SK-N-SH (cell line): ENCODE data around the gene XRCC6. TPM values are rescaled to one million over a fixed set of nuclear protein-coding genes. Genes with fewer than 3 reads are reported as not detected.
"Not testable (repeated sequence)": the region's sequence is repeated elsewhere in the genome, so short reads cannot be mapped to it uniquely, and the experiment has no call there.

Source experiments
- CTCF ChIA-PET: fragments of 300-600, 350-600 bp; formaldehyde crosslinking; extraction: SDS; loops from one replicate; lab custom pipeline; 2021; lab: Yijun Ruan, JAX
- POLR2A ChIA-PET: fragments of 350-600 bp; sonication (Branson Sonifier 250); formaldehyde crosslinking; extraction: SDS; loops from one replicate; lab custom pipeline; 2020; ENCODE audit warnings: antibody characterized with exemption, inconsistent platforms; lab: Yijun Ruan, JAX
- DNase-seq: peaks from one replicate; pipeline ENCODE4 v3.0.0; 2012
- H2AFZ ChIP-seq: fragments of 200-600 bp; sonication (generic); 2 replicates; pipeline ENCODE4 v1.8.1; 2016; ENCODE audit warnings: antibody characterized with exemption, mild to moderate bottlenecking, low read depth
- H3F3A ChIP-seq: fragments of 200-600 bp; sonication (generic); replicated peaks from 2 replicates; pipeline ENCODE3; 2016; ENCODE audit warnings: antibody characterized with exemption, mild to moderate bottlenecking; ENCODE audit not compliant: insufficient read depth
- H3K27ac ChIP-seq, 2 experiments: fragments of 200-500 bp in 1 of 2; fragments of 200-600 bp in 1 of 2; sonication (Bioruptor generic) in 1 of 2; sonication (generic), shearing (Covaris generic) in 1 of 2; 2 replicates each; pipeline versions ENCODE4 v1.5.1 to v1.6.1; 2014 to 2016; ENCODE audit warnings: low read depth in 2 of 2, inconsistent platforms in 1 of 2, low read length in 1 of 2, mild to moderate bottlenecking in 1 of 2, mixed read lengths in 1 of 2
- H3K27me3 ChIP-seq: fragments of 200-600 bp; sonication (generic), shearing (Covaris generic); 2 replicates; pipeline ENCODE4 v1.6.1; 2016; ENCODE audit warnings: mixed run types; ENCODE audit not compliant: insufficient read depth
- H3K36me3 ChIP-seq, 2 experiments: fragments of 200-500 bp in 1 of 2; fragments of 200-600 bp in 1 of 2; sonication (Bioruptor generic) in 1 of 2; sonication (generic) in 1 of 2; replicated peaks in 1 of 2; 2 replicates each; pipeline versions ENCODE3 to v1.5.1; 2014 to 2016; ENCODE audit warnings: low read length in 1 of 2, mild to moderate bottlenecking in 1 of 2; ENCODE audit not compliant: insufficient read depth in 2 of 2, control insufficient read depth in 1 of 2
- H3K4me1 ChIP-seq, 2 experiments: fragments of 200-500 bp in 1 of 2; fragments of 200-600 bp in 1 of 2; sonication (Bioruptor generic) in 1 of 2; sonication (generic), shearing (Covaris generic) in 1 of 2; 2 replicates each; pipeline versions ENCODE4 v1.5.1 to v1.6.1; 2014 to 2016; ENCODE audit warnings: low read depth in 1 of 2, low read length in 1 of 2, mixed run types in 1 of 2; ENCODE audit not compliant: insufficient read depth in 2 of 2, control insufficient read depth in 1 of 2
- H3K4me2 ChIP-seq: fragments of 200-600 bp; sonication (generic), shearing (Covaris generic); 2 replicates; pipeline ENCODE4 v1.6.1; 2017; ENCODE audit warnings: mixed run types
- H3K4me3 ChIP-seq, 2 experiments: fragments of 200-500 bp in 1 of 2; fragments of 200-600 bp in 1 of 2; sonication (Bioruptor generic) in 1 of 2; sonication (generic), shearing (Covaris generic) in 1 of 2; 2 replicates each; pipeline versions ENCODE4 v1.5.1 to v1.8.1; 2014 to 2016; ENCODE audit warnings: low read depth in 2 of 2, inconsistent platforms in 1 of 2, low read length in 1 of 2, mild to moderate bottlenecking in 1 of 2, mixed read lengths in 1 of 2, moderate library complexity in 1 of 2
- H3K79me2 ChIP-seq: fragments of 200-600 bp; sonication (generic); 2 replicates; pipeline ENCODE4 v1.8.1; 2017; ENCODE audit warnings: mild to moderate bottlenecking; ENCODE audit not compliant: insufficient read depth
- H3K9ac ChIP-seq: fragments of 200-600 bp; sonication (generic); 2 replicates; pipeline ENCODE4 v1.6.1; 2017; ENCODE audit warnings: mixed run types
- H3K9me2 ChIP-seq: fragments of 200-600 bp; sonication (generic); 2 replicates; pipeline ENCODE4 v1.6.1; 2017; ENCODE audit warnings: mixed run types
- H3K9me3 ChIP-seq: fragments of 200-600 bp; sonication (generic); 2 replicates; pipeline ENCODE4 v1.6.1; 2017; ENCODE audit warnings: mixed run types, mild to moderate bottlenecking, moderate library complexity
- H4K20me1 ChIP-seq: fragments of 200-600 bp; sonication (generic); 2 replicates; pipeline ENCODE4 v1.6.1; 2017; ENCODE audit warnings: mild to moderate bottlenecking, mixed run types; ENCODE audit not compliant: insufficient read depth
- MEF2A ChIP-seq: IDR thresholded peaks from 2 replicates; pipeline ENCODE4 v1.4.0; 2012; ENCODE audit warnings: low read depth, borderline replicate concordance
- MXI1 ChIP-seq: IDR thresholded peaks from 2 replicates; pipeline ENCODE4 v1.6.1; 2012; ENCODE audit warnings: mild to moderate bottlenecking, low read depth, low read length, improper control_type of control experiment
- SIN3A ChIP-seq: IDR thresholded peaks from 2 replicates; pipeline ENCODE4 v1.6.1; 2012; ENCODE audit warnings: low read depth, mild to moderate bottlenecking, low read length, moderate library complexity, borderline replicate concordance
- SMC3 ChIP-seq: IDR thresholded peaks from 2 replicates; pipeline ENCODE4 v1.6.1; 2012; ENCODE audit warnings: low read depth, low read length, improper control_type of control experiment
- TAF1 ChIP-seq: IDR thresholded peaks from 2 replicates; pipeline ENCODE4 v1.6.1; 2012; ENCODE audit warnings: low read depth, mild to moderate bottlenecking, low read length, moderate library complexity, borderline replicate concordance
- TCF12 ChIP-seq: IDR thresholded peaks from 2 replicates; pipeline ENCODE4 v1.4.0; 2012
- WGBS: methylation state at CpG from one replicate; pipeline ENCODE4 v1.1.6; 2017; ENCODE audit warnings: low lambda C conversion rate; 5-methylcytosine and 5-hydroxymethylcytosine counted together
- polyA plus RNA-seq, 3 experiments: library from polyadenylated mRNA; depleted of rRNA; stranded (reverse); fragments of >200 nt; gene quantifications; 2 replicates each; pipeline ENCODE4 v1.2.3, GENCODE V29; 2012
- TF ChIP-seq, protein P1 (sequence below): IDR thresholded peaks from 2 replicates; pipeline ENCODE4 v1.6.1; 2012; ENCODE audit warnings: mild to moderate bottlenecking, low read depth, low read length, moderate library complexity
- TF ChIP-seq, protein P2 (sequence below): fragments of 150-350 bp; IDR thresholded peaks from 2 replicates; pipeline ENCODE4 v1.6.1; 2016; ENCODE audit warnings: mild to moderate bottlenecking, low read depth, low read length
- TF ChIP-seq, protein P3 (sequence below): fragments of 150-350 bp; IDR thresholded peaks from 2 replicates; pipeline ENCODE4 v1.6.1; 2017; ENCODE audit warnings: antibody characterized with exemption, low read length, low read depth, borderline replicate concordance

The XRCC6 gene
- polyA plus RNA-seq, 1 of the 3 experiments (the other 2 are of a cell fraction), result 78.1 TPM

DNA sequence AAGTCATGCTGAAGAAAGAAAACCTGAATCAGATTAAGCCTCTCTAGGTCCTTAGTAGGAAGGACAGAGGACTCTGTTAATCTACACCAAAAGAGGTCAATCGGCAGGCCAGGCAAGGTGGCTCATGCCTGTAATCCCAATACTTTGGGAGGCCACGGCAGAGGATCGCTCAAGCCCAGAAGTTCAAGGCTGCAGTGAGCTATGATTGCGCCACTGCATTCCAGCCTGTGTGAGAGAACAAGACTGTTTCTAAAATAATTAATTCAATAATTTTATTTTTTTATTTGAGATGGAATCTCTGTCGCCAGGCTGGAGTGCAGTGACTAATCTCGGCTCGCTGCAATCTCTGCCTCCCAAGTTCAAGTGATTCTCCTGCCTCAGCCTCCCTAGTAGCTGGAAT, 4.5 kb downstream of the XRCC6 start:
- Histone ChIP-seq H3K36me3 (peaks cover 10 to 16% of the 10 kb centered on the region in 2 experiments), H3K4me2 (no peak overlapping the region), H3F3A (peaks cover 3% of the 10 kb centered on the region), H3K9me2 (no peaks in the 10 kb centered on the region), H3K27ac (no peak overlapping the region), H3K9me3 (no peaks in the 10 kb centered on the region), H3K4me1 (peaks cover 5% of the 10 kb centered on the region in 2 experiments; a peak in 2 of 4 replicates), H3K79me2 (peaks cover 53% of the 10 kb centered on the region), H3K9ac (no peak overlapping the region), H4K20me1 (no peaks in the 10 kb centered on the region), H3K4me3 (no peak overlapping the region), H2AFZ (no peak overlapping the region), H3K27me3 (no peaks in the 10 kb centered on the region)
- no peak for TF ChIP-seq TCF12
- TF ChIP-seq SMC3, result no peak
- TF ChIP-seq, protein P1, sequence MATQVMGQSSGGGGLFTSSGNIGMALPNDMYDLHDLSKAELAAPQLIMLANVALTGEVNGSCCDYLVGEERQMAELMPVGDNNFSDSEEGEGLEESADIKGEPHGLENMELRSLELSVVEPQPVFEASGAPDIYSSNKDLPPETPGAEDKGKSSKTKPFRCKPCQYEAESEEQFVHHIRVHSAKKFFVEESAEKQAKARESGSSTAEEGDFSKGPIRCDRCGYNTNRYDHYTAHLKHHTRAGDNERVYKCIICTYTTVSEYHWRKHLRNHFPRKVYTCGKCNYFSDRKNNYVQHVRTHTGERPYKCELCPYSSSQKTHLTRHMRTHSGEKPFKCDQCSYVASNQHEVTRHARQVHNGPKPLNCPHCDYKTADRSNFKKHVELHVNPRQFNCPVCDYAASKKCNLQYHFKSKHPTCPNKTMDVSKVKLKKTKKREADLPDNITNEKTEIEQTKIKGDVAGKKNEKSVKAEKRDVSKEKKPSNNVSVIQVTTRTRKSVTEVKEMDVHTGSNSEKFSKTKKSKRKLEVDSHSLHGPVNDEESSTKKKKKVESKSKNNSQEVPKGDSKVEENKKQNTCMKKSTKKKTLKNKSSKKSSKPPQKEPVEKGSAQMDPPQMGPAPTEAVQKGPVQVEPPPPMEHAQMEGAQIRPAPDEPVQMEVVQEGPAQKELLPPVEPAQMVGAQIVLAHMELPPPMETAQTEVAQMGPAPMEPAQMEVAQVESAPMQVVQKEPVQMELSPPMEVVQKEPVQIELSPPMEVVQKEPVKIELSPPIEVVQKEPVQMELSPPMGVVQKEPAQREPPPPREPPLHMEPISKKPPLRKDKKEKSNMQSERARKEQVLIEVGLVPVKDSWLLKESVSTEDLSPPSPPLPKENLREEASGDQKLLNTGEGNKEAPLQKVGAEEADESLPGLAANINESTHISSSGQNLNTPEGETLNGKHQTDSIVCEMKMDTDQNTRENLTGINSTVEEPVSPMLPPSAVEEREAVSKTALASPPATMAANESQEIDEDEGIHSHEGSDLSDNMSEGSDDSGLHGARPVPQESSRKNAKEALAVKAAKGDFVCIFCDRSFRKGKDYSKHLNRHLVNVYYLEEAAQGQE, result no peak
- TF ChIP-seq SIN3A, result no peak
- no peak for TF ChIP-seq MEF2A
- no peak for TF ChIP-seq MXI1
- TF ChIP-seq, protein P2, sequence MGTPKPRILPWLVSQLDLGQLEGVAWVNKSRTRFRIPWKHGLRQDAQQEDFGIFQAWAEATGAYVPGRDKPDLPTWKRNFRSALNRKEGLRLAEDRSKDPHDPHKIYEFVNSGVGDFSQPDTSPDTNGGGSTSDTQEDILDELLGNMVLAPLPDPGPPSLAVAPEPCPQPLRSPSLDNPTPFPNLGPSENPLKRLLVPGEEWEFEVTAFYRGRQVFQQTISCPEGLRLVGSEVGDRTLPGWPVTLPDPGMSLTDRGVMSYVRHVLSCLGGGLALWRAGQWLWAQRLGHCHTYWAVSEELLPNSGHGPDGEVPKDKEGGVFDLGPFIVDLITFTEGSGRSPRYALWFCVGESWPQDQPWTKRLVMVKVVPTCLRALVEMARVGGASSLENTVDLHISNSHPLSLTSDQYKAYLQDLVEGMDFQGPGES, result no peak
- TF ChIP-seq TAF1, result no peak
- TF ChIP-seq, protein P3, sequence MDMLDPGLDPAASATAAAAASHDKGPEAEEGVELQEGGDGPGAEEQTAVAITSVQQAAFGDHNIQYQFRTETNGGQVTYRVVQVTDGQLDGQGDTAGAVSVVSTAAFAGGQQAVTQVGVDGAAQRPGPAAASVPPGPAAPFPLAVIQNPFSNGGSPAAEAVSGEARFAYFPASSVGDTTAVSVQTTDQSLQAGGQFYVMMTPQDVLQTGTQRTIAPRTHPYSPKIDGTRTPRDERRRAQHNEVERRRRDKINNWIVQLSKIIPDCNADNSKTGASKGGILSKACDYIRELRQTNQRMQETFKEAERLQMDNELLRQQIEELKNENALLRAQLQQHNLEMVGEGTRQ, result no peak
- POLR2A ChIA-PET, result no interaction called here
- 95% methylated on average over 6 of the region's 7 CpGs for WGBS
- CTCF ChIA-PET, result no interaction called here
- no peak for DNase-seq

DNA sequence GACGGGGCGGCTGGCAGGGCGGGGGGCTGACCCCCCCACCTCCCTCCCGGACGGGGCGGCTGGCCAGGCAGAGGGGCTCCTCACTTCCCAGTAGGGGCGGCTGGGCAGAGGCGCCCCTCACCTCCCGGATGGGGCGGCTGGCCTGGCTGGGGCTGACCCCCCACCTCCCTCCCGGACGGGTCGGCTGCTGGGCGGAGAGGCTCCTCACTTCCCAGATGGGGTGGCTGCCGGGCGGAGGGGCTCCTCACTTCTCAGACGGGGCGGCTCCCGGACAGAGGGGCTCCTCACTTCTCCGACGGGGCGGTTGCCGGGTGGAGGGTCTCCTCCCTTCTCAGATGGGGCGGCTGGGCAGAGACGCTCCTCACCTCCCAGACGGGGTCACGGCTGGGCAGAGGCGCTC, 10.0 kb downstream of the XRCC6 start:
- H3K4me2 ChIP-seq, POLR2A ChIA-PET, DNase-seq, H3K4me3 ChIP-seq, H3K27ac ChIP-seq, CTCF ChIA-PET, H3F3A ChIP-seq, H3K9me2 ChIP-seq, H3K9ac ChIP-seq, H3K9me3 ChIP-seq, H3K4me1 ChIP-seq, H3K27me3 ChIP-seq, H2AFZ ChIP-seq, H4K20me1 ChIP-seq: not testable (repeated sequence)
- WGBS, result 96% methylated on average over 5 of the region's 28 CpGs
- H3K36me3 ChIP-seq, result peaks cover 14 to 19% of the 10 kb centered on the region in 2 experiments
- H3K79me2 ChIP-seq, result peaks cover 31% of the 10 kb centered on the region

DNA sequence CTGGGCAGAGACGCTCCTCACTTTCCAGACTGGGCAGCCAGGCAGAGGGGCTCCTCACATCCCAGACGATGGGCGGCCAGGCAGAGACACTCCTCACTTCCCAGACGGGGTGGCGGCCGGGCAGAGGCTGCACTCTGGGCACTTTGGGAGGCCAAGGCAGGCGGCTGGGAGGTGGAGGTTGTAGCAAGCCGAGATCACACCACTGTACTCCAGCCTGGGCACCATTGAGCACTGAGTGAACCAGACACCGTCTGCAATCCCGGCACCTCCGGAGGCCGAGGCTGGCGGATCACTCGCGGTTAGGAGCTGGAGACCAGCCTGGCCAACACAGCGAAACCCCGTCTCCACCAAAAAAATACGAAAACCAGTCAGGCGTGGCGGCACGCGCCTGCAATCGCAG, 10.5 kb downstream of the XRCC6 start:
- H3K4me3 ChIP-seq, H3K27me3 ChIP-seq, H3K4me1 ChIP-seq, POLR2A ChIA-PET, H3K9ac ChIP-seq, H3K9me3 ChIP-seq, H3K27ac ChIP-seq, CTCF ChIA-PET, H2AFZ ChIP-seq, DNase-seq, H3K4me2 ChIP-seq, H4K20me1 ChIP-seq, H3F3A ChIP-seq, H3K9me2 ChIP-seq: not testable (repeated sequence)
- Histone ChIP-seq H3K79me2 (peaks cover 30% of the 10 kb centered on the region), H3K36me3 (peaks cover 14 to 19% of the 10 kb centered on the region in 2 experiments)
- 92% methylated on average over 6 of the region's 23 CpGs for WGBS

DNA sequence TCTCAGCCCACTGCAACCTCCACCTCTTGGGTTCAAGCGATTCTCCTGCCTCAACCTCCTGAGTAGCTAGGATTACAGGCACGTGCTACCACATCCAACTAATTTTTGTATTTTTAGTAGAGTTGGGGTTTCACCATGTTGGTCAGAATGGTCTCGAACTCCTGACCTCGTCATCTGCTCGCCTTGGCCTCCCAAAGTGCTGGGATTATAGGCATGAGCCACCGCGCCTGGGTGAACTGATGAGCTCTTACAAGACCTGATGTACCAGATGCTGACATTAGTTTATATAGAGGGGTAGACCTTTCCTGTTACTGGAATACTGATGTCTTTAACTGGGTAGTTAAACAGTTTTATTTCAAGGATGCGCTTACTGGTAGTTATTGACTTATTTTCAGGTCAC, 13.5 kb downstream of the XRCC6 start:
- H3K9me2 ChIP-seq, H3K4me1 ChIP-seq, H2AFZ ChIP-seq, H3K27me3 ChIP-seq, H3K9me3 ChIP-seq, H3K4me3 ChIP-seq, H3K9ac ChIP-seq, H3F3A ChIP-seq, CTCF ChIA-PET, H3K4me2 ChIP-seq, H3K27ac ChIP-seq, DNase-seq, POLR2A ChIA-PET, H4K20me1 ChIP-seq: not testable (repeated sequence)
- Histone ChIP-seq H3K36me3 (peaks cover 10 to 16% of the 10 kb centered on the region in 2 experiments), H3K79me2 (peaks cover 23% of the 10 kb centered on the region; the same call in 1 of the 2 replicates)
- 99% methylated on average over 8 of the region's 8 CpGs for WGBS
